ENCODE data around the gene TMSB15B.
A peak's percentile ranks its signal among the peaks of the same experiment; 100 is the strongest.
"Not testable (repeated sequence)": the region's sequence is repeated elsewhere in the genome, so short reads cannot be mapped to it uniquely, and the experiment has no call there.

Gene TMSB15B

DNA sequence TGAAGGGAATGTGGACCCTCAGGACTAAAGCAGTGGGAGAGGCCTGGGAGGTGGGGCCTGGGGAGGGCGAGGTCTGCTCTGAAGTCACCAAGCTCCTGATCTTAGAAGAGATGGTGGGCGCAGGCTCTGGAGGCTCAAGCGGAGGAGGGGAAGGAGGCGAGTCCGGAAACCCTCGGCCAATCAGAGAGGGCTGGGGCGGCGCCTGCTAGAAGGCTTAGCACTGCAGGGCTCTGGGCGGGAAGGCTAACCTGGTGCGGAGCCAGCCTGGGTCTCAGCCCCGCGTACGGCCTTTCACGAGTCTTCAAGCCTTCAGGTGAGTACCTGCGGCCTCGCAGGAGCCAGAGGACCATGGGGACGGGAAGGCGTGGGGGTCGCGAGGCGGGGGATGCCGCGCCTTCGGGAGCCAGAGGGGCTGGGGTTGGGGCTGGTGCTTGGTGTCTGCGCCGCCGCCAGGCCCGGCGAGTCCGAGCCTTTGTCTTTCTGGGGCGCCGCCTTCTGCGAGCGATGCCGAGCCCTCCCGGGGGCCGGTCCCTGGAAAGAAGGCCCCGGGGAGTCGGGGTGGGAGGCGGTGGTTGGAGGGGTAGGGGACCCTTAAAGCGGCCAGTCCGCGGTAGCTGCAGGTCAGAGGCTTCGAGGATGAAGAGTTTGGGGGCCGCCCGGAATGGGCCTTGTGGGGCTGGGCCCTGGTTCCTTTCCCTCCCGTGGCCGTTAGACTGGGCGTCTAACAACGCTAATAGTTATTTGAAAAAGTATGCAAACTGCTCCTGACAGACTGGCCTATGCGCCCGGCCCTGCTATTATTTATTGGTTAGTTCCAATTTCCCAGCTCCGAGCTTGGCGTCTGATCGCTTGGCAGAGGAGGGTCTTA, at the start of gene TMSB15B:
Gene TMSB15B (plus strand): TSS at position 217 of the 868 bp plus-strand sequence.
- not testable (repeated sequence) for DNase-seq

- DNase-seq, result no peak
Measured at GRCh38 chrX:103913356-103914020, 48.9 kb upstream of the TMSB15B start.

DNA sequence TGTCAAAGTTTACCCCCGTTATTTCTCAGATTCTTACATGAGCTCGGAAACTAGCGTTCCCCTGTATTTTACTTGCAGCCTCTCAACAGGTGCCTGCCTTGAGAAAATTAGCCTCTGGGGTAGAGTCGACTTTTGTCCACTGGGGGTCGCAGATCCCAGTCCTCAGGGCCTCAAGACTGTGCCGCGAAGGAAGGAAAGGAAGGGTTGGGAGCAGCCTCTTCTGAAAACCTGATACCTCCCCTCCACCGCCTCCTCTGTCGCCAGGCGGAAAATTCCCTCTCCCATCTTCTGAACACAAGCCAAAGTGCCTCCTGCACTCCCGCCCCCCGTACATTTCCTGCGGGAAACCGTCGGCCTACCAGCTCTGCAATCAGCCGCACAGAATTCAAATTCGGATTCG, 44.4 kb upstream of the TMSB15B start:
- DNase-seq, result peak; percentile 61

DNA sequence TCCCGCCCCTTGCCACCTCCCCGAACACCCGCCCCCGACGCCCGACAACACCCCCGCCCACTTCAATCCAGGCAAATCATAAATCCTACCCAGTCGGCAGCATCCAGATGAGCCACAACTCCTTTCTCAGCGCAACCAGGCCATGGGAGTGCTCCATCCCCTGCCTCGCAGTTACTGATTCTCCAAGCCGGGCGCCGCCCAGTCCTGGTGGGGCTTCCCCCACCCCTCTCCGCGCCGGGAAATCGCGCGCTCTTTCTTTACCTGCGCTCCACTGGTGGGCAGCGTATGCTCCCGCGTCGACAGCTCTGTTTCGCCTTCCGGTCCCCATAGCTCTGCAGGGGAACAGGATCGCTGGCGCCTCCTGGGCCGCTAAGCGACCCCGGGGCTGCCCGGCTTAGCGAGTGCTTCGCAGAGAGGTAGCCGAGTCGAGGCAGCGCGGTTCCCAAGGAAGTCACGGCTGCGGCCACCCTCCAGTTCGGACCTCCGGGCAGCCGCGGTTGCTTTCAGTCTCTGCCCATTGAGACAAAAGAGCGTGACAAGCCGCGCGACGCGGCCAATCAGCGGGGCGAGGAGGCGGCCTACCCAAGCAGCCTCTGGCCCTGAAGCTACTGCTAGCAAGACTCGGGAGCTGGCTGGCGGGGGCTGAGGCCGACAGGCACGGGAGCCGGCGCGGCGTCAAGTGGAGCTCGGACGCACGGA, 43.7 kb upstream of the TMSB15B start:
- DNase-seq, result peak; percentile 70

- DNase-seq, result no peak
Measured at GRCh38 chrX:103919270-103919637, 43.2 kb upstream of the TMSB15B start.

DNA sequence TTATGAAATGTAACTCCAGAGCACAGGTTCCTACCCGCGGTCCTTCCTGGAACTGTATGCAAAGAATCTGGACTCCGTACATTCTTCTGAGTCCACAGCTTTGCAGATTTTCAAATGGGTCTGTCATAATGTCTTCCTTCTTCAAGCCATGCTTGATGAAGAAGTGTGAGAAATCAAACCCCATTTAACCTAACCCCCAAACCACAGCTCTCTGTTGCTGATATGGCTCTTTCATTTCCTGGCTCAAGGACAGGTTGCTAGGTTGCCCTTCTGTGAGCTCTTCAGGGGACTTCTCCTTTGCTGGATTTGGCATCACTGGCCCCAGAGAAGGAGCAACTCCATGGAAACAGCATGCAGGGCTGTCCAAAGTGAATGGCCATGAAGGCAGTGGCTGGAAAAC, 41.9 kb upstream of the TMSB15B start:
- not testable (repeated sequence) for DNase-seq

DNA sequence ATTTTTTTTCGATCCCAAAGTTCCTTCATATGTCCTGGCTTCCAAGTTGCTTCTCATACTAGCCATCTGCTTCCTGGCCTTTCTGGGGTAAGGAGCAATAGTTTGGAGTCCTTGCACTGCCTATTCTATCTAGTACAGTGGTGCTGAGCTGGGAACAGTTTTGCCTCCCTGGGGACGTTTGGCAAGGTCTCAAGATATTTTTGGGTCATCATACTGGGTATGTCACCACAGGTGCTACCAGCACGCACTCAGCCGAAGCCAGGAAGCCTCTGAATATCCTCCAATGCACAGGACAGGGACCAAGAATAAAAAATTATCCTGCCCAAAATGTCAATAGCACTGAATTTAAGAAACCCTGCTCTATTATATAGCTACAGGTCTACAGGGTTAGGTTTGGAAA, 35.4 kb upstream of the TMSB15B start:
- no peak for DNase-seq

DNA sequence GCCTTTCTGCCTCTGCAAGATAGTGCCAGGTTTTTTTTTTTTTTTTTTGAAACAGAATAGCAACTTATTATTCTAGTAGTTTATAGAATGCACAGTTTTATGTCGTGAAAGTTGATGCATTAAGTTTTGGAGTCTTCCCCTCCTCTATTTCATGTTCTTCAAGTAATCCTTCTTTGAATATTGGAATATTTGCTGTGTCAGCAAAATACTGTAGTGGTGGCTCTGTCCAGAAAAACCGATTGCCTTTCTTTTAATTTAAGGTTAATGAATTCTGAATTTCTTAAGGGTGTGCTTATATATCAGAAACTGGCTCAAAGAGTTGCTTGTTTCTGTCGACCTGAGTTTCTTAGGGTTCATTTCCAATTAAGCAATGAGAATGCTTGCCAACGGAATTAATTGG, 34.8 kb upstream of the TMSB15B start:
- DNase-seq, result no peak

GRCh38 chrX:103932133-103932532, 30.3 kb upstream of the TMSB15B start:
- no peak for DNase-seq

- DNase-seq, result not testable (repeated sequence)
Measured at GRCh38 chrX:103940257-103940656, 22.2 kb upstream of the TMSB15B start.

DNA sequence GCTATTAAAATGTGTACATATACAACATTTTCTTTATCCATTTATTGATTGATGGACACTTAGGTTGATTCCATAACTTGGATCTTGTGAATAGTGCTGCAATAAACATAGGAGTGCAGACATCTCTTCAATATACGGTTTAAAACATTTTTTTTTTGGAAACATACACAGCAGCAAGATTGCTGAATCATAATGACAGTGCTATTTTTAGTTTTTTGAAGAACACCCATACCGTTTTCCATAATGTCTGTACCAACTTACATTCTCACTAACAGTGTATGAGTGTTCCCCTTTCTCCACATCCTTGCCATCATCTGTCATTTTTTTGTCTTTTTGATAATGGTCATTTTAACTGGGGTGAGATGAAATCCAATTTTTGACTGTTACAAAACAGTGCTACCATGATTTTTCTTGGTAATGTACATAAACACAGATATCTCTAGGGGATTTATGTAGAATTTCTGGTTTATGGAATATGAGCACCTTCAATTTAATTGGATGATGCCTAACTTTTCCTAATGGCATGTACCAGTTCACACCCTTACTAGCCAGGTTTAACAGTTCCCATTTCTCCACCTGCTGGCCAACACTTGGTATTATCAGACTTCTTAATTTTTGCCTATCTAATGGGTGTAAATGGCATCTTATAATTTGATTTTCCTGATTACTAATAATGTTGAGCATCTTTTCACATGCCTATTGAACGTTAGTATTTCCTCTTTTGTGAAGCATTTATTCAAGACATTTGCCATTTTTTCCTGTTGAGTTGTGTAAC, 21.0 kb upstream of the TMSB15B start:
- no peak for DNase-seq

DNA sequence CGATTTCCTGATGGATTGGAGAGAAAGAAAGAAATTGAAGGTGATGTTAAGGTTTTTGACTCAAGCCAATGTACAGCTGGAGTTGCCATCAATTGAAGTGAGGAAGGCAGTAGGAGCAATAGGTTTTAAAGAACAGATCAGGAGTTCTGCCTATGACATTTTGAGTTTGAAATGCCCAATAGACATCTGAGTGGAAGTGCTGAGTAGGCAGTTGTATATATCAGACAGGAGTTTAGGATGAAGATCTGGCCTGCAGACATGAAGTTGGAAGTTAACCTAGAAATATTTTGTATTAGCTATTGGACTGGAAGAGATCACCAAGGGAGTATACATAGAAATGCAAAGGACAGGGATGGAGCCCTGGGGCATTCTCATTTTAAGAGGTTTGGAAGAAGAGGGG, 12.9 kb upstream of the TMSB15B start:
- no peak for DNase-seq

GRCh38 chrX:103953353-103953752, 9.1 kb upstream of the TMSB15B start:
- no peak for DNase-seq

GRCh38 chrX:103954259-103954658, 8.2 kb upstream of the TMSB15B start:
- DNase-seq, result no peak

DNA sequence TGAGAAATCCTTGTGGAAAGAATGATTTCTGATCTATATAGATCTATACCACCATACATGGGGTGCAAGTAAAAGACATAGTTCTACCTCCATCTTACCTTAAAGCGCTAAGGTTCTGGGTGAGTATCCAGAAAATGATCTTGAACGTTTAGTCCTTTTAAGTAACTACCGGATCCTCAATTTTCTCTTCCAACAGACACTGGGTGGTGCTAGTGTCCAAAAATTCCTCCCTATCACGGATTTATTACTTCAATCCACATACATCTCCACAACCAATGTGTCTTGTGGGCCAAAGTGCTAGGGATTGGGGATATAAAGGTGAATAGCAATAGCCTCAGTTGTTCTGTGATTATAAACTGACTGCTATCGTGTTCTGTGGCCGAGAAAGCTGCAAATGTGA, 1.8 kb upstream of the TMSB15B start:
- DNase-seq, result not testable (repeated sequence)

GRCh38 chrX:103983508-103983907, 21.1 kb downstream of the TMSB15B start:
- DNase-seq, result not testable (repeated sequence)

- DNase-seq, result no peak
Measured at GRCh38 chrX:103999234-103999633, 36.8 kb downstream of the TMSB15B start.

GRCh38 chrX:104008831-104009230, 46.4 kb downstream of the TMSB15B start:
- DNase-seq, result no peak

DNA sequence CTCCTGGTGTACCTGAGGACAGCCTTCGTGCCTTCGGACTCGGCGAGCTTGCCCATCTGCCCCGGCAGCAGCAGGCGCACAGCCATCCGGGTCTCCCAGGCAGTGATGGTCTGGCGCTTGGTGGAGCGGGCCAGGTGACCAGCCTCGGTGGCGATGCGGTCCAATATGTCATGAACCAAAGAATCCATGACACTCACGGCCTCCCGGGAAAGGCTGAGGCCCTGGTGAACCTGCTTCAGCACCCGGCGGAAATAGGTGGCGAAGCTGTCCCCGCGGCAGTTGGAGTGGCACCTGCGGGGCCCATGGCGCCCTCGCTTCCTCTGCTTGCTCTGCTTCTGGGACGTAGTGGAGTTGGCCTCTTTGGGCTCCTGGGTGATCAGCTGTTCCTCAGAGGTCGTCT, 50.7 kb downstream of the TMSB15B start:
- DNase-seq, result no peak

DNA sequence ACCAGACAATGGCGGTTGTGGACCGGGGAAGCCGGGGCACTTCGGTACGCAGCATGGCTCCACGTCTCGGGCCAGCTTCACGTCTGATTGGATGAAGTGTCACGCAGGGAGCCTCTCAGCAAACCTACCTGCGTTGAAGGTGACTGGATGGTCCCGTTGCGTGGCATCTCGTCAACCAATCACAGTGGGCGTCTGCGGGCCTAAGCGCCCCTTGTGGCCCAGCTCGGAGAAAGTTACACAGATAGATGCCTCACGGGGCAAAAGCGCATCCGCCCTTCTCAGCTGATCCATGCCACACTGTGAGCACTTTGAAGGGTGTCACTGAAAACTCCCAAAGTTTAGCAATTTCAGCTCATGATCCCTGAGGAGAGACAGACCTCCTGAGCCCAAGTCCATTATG, 51.2 kb downstream of the TMSB15B start, which contains the start of gene H2BW1:
Gene H2BW1 (minus strand): TSS at position 103 of the 400 bp plus-strand sequence. CDS start 132 bp downstream, outside the sequence.
- DNase-seq, result no peak

DNA sequence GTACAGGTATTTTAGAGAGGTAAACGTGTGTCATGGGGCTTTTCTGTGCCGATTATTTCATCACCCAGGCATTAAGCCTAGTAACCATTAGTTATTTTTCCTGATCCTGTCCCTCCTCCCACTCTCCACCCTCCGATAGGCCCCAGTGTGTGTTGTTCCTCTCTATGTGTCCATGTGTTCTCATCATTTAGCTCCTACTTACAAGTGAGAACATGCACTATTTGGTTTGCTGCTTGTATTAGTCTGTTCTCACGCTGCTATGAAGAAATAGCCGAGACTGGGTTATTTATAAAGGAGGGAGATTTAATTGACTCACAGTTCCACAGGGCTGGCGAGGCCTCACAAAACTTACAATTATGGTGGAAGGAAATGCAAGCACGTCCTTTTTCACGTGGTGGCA, 53.1 kb downstream of the TMSB15B start:
- DNase-seq, result not testable (repeated sequence)

Measured in stimulated activated CD8-positive, alpha-beta memory T cell treated with anti-CD3 and anti-CD28 coated beads, Interleukin-4, amount 100 ng/mL, for 48 hours (primary cell).